GM23338 (cell line): Measurements from ENCODE around the gene PCYT2. TPM values are rescaled to one million over a fixed set of nuclear protein-coding genes. Genes with fewer than 3 reads are reported as not detected.

Experiments
- ATAC-seq: fragments of 200-7000 bp; cut with Tn5 transposase; 3 replicates; pipeline ENCODE4 v1.9.1; 2020
- DNase-seq: peaks from one replicate; pipeline ENCODE4 v3.0.0-alpha.2; 2015; ENCODE audit warnings: low spot score
- H2AFZ ChIP-seq: fragments of 200-600 bp; sonication (generic); 2 replicates; pipeline ENCODE4 v1.8.0; 2016; ENCODE audit warnings: antibody characterized with exemption, mild to moderate bottlenecking, moderate library complexity
- H3F3A ChIP-seq: fragments of 200-600 bp; sonication (generic); replicated peaks from 2 replicates; pipeline ENCODE4 v1.8.0; 2017; ENCODE audit warnings: antibody characterized with exemption, mixed run types, low read depth
- H3K27ac ChIP-seq: fragments of 200-600 bp; sonication (generic); 2 replicates; pipeline ENCODE4 v1.6.1; 2016; ENCODE audit warnings: low read depth
- H3K27me3 ChIP-seq: fragments of 200-600 bp; sonication (generic); 2 replicates; pipeline ENCODE4 v1.8.0; 2016; ENCODE audit warnings: mild to moderate bottlenecking, mixed run types, moderate library complexity; ENCODE audit not compliant: insufficient read depth
- H3K36me3 ChIP-seq: fragments of 200-600 bp; sonication (generic); 2 replicates; pipeline ENCODE4 v1.8.0; 2016; ENCODE audit warnings: mild to moderate bottlenecking; ENCODE audit not compliant: insufficient read depth
- H3K4me1 ChIP-seq: fragments of 200-600 bp; sonication (generic); 2 replicates; pipeline ENCODE4 v1.8.0; 2016; ENCODE audit warnings: mild to moderate bottlenecking, moderate library complexity; ENCODE audit not compliant: insufficient read depth
- H3K4me2 ChIP-seq: fragments of 200-600 bp; sonication (generic); 2 replicates; pipeline ENCODE4 v1.7.1; 2017; ENCODE audit warnings: mixed run types
- H3K4me3 ChIP-seq: fragments of 200-600 bp; sonication (generic); 2 replicates; pipeline ENCODE4 v1.6.1; 2016; ENCODE audit warnings: mixed run types
- H3K79me2 ChIP-seq: fragments of 200-600 bp; sonication (generic); replicated peaks from 2 replicates; pipeline ENCODE4 v1.8.0; 2017; ENCODE audit warnings: mild to moderate bottlenecking; ENCODE audit not compliant: insufficient read depth
- H3K9me2 ChIP-seq: fragments of 200-600 bp; sonication (generic); 2 replicates; pipeline ENCODE4 v1.8.0; 2017; ENCODE audit not compliant: insufficient read depth
- H4K20me1 ChIP-seq: fragments of 200-600 bp; sonication (generic); replicated peaks from 2 replicates; pipeline ENCODE4 v1.8.0; 2017; ENCODE audit warnings: mild to moderate bottlenecking; ENCODE audit not compliant: insufficient read depth
- H3K27ac Mint-ChIP-seq: 2 replicates; pipeline ENCODE4 v1.8.0; 2020; ENCODE audit warnings: inconsistent platforms, mild to moderate bottlenecking, moderate library complexity, mixed read lengths
- H3K27me3 Mint-ChIP-seq: 3 replicates; pipeline ENCODE4 v1.8.0; 2022; ENCODE audit warnings: low read depth, mild to moderate bottlenecking, moderate library complexity, mixed read lengths, inconsistent platforms; ENCODE audit not compliant: insufficient read depth, poor library complexity
- H3K36me3 Mint-ChIP-seq: 3 replicates; pipeline ENCODE4 v1.8.0; 2021; ENCODE audit warnings: low read depth, mild to moderate bottlenecking, inconsistent platforms, moderate library complexity, mixed read lengths
- H3K4me1 Mint-ChIP-seq: 3 replicates; pipeline ENCODE4 v1.8.0; 2020; ENCODE audit warnings: mild to moderate bottlenecking, inconsistent platforms, mixed read lengths
- H3K4me3 Mint-ChIP-seq: 3 replicates; pipeline ENCODE4 v1.8.0; 2021; ENCODE audit warnings: moderate library complexity, mild to moderate bottlenecking, inconsistent platforms, mixed read lengths
- H3K9me3 Mint-ChIP-seq: 3 replicates; pipeline ENCODE4 v1.8.0; 2020; ENCODE audit warnings: moderate library complexity, mild to moderate bottlenecking, inconsistent platforms, mixed read lengths
- NANOG ChIP-seq: IDR thresholded peaks from 2 replicates; pipeline ENCODE4 v1.6.1; 2016; ENCODE audit warnings: antibody characterized with exemption, borderline replicate concordance
- POLR2AphosphoS5 ChIP-seq: IDR thresholded peaks from 2 replicates; pipeline ENCODE4 v1.6.1; 2016; ENCODE audit warnings: antibody characterized with exemption, low read depth
- STAT1 ChIP-seq: IDR thresholded peaks from one replicate; pipeline ENCODE4 v1.6.1; 2016; ENCODE audit warnings: antibody characterized with exemption; ENCODE audit not compliant: unreplicated experiment
- polyA plus RNA-seq: library from polyadenylated mRNA; unstranded; fragments of >200 nt; fragmentation: Nextera tagmentation; extraction: Ambion mirVana; gene quantifications from 2 replicates; pipeline ENCODE4 v1.2.1, GENCODE V29; 2016
- total RNA-seq: library from RNA; depleted of rRNA; stranded (reverse); fragments of >200 nt; shearing (Covaris generic); gene quantifications from 2 replicates; pipeline ENCODE4 v1.2.3, GENCODE V29; 2014
- TF ChIP-seq, protein P1 (sequence below): fragments of 250-450 bp; sonication (Bioruptor Pico); IDR thresholded peaks from 2 replicates; pipeline ENCODE4 v1.5.0; 2020; ENCODE audit warnings: mild to moderate bottlenecking, moderate library complexity
- TF ChIP-seq, protein P2 (sequence below): IDR thresholded peaks from 2 replicates; pipeline ENCODE4 v1.6.1; 2016; ENCODE audit warnings: antibody characterized with exemption

The PCYT2 gene
- total and polyA plus RNA-seq, 2 experiments from 2014 or later, result 51.6 to 82.9 TPM

DNA sequence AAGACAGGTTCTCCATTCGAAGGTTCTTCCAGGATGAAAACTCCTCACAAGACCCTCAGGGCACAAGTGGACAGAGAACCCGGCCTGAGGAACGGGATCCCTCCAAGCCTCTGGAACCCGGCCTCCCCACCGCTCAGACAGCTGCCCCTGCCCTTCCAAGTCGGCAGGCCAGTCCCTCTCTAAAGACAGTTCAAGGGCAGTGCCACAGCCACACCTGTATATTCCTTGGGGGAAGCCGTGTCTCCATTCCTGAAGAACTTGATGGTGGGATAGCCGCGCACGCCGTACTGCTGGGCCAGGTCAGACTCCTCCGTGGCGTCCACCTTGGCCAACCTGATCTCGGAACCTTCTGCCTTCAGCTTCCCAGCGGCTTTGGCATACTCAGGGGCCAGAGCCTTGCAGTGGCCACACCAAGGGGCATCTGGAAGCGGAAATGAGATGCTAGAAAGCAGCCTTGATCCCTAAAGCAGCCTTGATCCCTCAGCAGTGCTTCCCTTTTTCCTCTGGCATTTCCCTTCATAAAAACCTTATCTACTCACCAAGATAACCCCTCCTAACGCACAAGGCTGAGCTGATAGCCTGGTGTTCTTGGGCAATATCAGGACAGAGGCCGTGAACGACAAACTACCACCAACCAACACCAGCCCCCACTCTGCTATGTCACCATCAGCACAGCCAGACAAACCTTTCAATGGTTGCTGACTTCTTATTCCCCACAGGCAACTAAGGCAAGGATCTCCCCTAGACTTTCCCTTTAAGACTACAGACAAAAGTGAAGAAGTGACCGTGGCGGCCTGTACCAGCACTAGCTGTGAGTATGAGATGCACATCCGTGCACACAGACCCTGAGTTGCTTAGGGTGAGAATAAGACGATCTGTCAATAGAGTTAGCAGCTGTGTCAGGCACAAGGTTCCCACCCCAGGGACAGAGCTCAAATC is 52.0 kb downstream of the PCYT2 start (continued):
- TF ChIP-seq, protein P1, sequence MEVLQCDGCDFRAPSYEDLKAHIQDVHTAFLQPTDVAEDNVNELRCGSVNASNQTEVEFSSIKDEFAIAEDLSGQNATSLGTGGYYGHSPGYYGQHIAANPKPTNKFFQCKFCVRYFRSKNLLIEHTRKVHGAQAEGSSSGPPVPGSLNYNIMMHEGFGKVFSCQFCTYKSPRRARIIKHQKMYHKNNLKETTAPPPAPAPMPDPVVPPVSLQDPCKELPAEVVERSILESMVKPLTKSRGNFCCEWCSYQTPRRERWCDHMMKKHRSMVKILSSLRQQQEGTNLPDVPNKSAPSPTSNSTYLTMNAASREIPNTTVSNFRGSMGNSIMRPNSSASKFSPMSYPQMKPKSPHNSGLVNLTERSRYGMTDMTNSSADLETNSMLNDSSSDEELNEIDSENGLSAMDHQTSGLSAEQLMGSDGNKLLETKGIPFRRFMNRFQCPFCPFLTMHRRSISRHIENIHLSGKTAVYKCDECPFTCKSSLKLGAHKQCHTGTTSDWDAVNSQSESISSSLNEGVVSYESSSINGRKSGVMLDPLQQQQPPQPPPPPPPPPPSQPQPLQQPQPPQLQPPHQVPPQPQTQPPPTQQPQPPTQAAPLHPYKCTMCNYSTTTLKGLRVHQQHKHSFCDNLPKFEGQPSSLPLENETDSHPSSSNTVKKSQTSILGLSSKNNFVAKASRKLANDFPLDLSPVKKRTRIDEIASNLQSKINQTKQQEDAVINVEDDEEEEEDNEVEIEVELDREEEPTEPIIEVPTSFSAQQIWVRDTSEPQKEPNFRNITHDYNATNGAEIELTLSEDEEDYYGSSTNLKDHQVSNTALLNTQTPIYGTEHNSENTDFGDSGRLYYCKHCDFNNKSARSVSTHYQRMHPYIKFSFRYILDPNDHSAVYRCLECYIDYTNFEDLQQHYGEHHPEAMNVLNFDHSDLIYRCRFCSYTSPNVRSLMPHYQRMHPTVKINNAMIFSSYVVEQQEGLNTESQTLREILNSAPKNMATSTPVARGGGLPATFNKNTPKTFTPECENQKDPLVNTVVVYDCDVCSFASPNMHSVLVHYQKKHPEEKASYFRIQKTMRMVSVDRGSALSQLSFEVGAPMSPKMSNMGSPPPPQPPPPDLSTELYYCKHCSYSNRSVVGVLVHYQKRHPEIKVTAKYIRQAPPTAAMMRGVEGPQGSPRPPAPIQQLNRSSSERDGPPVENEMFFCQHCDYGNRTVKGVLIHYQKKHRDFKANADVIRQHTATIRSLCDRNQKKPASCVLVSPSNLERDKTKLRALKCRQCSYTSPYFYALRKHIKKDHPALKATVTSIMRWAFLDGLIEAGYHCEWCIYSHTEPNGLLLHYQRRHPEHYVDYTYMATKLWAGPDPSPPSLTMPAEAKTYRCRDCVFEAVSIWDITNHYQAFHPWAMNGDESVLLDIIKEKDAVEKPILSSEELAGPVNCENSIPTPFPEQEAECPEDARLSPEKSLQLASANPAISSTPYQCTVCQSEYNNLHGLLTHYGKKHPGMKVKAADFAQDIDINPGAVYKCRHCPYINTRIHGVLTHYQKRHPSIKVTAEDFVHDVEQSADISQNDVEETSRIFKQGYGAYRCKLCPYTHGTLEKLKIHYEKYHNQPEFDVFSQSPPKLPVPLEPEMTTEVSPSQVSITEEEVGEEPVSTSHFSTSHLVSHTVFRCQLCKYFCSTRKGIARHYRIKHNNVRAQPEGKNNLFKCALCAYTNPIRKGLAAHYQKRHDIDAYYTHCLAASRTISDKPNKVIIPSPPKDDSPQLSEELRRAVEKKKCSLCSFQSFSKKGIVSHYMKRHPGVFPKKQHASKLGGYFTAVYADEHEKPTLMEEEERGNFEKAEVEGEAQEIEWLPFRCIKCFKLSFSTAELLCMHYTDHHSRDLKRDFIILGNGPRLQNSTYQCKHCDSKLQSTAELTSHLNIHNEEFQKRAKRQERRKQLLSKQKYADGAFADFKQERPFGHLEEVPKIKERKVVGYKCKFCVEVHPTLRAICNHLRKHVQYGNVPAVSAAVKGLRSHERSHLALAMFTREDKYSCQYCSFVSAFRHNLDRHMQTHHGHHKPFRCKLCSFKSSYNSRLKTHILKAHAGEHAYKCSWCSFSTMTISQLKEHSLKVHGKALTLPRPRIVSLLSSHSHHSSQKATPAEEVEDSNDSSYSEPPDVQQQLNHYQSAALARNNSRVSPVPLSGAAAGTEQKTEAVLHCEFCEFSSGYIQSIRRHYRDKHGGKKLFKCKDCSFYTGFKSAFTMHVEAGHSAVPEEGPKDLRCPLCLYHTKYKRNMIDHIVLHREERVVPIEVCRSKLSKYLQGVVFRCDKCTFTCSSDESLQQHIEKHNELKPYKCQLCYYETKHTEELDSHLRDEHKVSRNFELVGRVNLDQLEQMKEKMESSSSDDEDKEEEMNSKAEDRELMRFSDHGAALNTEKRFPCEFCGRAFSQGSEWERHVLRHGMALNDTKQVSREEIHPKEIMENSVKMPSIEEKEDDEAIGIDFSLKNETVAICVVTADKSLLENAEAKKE (CRISPR knock-in tag), result no peak

DNA sequence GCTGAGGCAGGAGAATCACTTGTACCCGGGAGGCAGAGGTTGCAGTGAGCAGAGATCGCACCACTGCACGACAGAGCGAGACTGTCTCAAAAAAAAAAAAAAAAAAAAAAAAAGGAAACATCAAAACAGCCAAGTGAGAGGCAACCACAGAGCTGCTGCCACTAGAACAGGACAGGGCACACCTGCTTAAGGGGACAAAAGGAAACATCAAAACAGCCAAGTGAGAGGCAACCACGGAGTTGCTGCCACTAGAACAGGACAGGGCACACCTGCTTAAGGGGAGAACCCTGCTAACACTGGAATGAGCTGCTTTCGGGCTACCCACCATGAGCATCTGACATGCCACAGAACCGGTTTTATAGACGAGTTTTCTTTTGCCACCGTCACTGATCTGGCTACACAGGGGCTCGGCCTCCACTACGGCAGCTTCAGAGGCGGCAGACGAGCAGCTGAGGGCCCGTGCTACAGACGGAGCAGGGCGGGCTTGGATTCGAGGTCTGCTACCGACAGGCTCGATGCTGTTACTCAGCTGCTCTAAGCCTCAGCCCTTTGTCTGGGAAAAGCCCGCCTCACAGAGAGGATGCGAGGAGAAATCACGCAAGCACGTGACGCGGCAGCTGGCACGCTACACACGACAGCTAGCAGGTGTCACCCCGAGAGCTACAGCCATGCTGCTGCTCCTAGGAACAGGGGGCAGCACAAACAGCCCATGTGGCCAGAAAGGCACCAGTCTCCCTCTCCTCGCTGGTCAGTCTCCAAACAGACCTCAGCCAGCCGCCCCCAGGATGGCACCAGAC is 52.8 kb downstream of the PCYT2 start:
- Mint-ChIP-seq H3K4me3 (peak overlapping the region; percentile 88), H3K27ac (no peak overlapping the region), H3K36me3 (peaks cover 63% of the 10 kb centered on the region), H3K4me1 (peaks cover 10% of the 10 kb centered on the region), H3K9me3 (peaks cover 2% of the 10 kb centered on the region; the same call in 2 of the 3 replicates), H3K27me3 (peaks cover 21% of the 10 kb centered on the region)
- Histone ChIP-seq H3K36me3 (peaks cover 4% of the 10 kb centered on the region), H2AFZ (no peak overlapping the region), H4K20me1 (peaks cover 28% of the 10 kb centered on the region), H3F3A (peaks cover 38% of the 10 kb centered on the region), H3K4me2 (no peak overlapping the region), H3K27ac (no peak overlapping the region), H3K27me3 (no peaks in the 10 kb centered on the region), H3K79me2 (peaks cover 58% of the 10 kb centered on the region), H3K4me1 (peaks cover 13% of the 10 kb centered on the region), H3K9me2 (no peaks in the 10 kb centered on the region), H3K4me3 (peak overlapping the region; percentile 88; the same call in 1 of the 2 replicates)
- no peak for ATAC-seq
- DNase-seq, result no peak
- TF ChIP-seq, protein P1 (CRISPR knock-in tag), result no peak
- TF ChIP-seq, protein P2, sequence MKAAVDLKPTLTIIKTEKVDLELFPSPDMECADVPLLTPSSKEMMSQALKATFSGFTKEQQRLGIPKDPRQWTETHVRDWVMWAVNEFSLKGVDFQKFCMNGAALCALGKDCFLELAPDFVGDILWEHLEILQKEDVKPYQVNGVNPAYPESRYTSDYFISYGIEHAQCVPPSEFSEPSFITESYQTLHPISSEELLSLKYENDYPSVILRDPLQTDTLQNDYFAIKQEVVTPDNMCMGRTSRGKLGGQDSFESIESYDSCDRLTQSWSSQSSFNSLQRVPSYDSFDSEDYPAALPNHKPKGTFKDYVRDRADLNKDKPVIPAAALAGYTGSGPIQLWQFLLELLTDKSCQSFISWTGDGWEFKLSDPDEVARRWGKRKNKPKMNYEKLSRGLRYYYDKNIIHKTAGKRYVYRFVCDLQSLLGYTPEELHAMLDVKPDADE, result no peak
- TF ChIP-seq NANOG (no peak), STAT1 (no peak), POLR2AphosphoS5 (no peak)
